Measurements from ENCODE around the gene FILIP1L.
A peak's percentile ranks its signal among the peaks of the same experiment; 100 is the strongest.

The FILIP1L gene

DNA sequence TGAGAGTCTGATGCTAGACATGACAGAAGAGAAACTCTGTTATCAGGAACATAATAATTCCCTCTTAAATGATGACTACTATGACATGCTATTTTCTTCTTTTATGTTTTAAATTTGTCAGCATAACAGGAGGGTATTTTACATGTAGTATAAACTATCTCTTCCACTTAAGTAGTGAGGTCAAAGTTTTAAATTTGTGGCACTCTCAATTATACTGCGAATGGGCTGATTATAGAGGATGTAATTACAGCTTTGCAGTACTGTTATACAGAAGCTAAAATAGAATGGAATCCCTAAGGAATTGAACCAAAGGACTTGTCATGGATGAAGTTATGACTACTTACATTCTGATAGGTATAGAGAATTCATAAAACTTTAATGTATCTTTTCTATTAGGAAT lies 262.3 kb downstream of the FILIP1L start:
- no peak for DNase-seq (ENCODE audit: low read depth, low spot score)
- no peak overlapping the region for H3K4me3 ChIP-seq (ENCODE audit: low read depth, low read length)
- TF ChIP-seq, protein P1, sequence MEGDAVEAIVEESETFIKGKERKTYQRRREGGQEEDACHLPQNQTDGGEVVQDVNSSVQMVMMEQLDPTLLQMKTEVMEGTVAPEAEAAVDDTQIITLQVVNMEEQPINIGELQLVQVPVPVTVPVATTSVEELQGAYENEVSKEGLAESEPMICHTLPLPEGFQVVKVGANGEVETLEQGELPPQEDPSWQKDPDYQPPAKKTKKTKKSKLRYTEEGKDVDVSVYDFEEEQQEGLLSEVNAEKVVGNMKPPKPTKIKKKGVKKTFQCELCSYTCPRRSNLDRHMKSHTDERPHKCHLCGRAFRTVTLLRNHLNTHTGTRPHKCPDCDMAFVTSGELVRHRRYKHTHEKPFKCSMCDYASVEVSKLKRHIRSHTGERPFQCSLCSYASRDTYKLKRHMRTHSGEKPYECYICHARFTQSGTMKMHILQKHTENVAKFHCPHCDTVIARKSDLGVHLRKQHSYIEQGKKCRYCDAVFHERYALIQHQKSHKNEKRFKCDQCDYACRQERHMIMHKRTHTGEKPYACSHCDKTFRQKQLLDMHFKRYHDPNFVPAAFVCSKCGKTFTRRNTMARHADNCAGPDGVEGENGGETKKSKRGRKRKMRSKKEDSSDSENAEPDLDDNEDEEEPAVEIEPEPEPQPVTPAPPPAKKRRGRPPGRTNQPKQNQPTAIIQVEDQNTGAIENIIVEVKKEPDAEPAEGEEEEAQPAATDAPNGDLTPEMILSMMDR (IDR thresholded peaks at IDR 0.05; ENCODE audit: low read depth, low read length), result no peak
- in situ Hi-C loops (cut with HindIII; ENCODE audit: low sequenced_read_pairs), result no loop called here

DNA sequence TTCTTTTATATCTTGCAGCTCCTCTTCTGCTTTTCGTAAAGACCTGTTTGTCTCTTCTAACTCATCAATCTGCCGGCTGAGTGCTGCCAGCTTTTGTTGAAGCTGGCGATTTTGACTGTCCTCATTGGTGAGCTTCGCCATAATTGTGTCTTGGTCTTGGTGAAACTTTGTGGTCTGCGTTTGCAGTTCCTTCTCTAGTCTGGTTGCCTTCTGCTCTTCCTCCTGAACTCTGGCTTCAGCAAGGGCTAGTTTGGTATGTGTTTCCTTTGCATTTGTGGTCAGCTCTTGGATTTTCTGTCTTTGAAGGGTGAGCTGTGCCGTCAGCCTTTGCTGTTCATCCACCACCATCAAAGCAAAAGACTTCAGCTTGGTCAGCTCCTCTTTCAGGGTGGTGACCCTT lies 263.7 kb downstream of the FILIP1L start:
- DNase-seq (ENCODE audit: low read depth, low spot score), result no peak
- TF ChIP-seq, protein P1 (IDR thresholded peaks at IDR 0.05; ENCODE audit: low read depth, low read length), result no peak
- no peak overlapping the region for H3K4me3 ChIP-seq (ENCODE audit: low read depth, low read length)
- in situ Hi-C loops (cut with HindIII; ENCODE audit: low sequenced_read_pairs), result no loop called here

DNA sequence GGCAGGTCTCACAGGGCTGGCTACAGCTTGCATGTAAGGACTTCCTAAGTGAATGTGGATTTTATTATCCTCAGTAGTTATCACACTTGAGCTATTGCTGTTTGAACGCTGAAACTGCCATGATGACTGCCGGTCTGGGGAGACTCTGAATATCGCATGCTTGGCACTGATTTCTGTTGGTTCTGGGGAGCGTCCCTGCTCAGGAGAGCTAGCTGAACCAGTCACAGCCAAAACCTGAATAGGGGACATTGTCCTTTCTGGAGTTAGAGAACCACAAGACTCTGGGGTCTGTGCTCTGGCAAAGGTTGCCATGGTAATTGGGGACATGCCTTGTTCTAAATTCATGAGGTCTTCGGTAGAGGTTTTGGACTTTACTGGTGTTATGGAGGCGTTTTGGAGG lies 265.9 kb downstream of the FILIP1L start:
- TF ChIP-seq, protein P1 (IDR thresholded peaks at IDR 0.05; ENCODE audit: low read depth, low read length), result no peak
- no peak for DNase-seq (ENCODE audit: low read depth, low spot score)
- in situ Hi-C loops (cut with HindIII; ENCODE audit: low sequenced_read_pairs), result no loop called here

DNA sequence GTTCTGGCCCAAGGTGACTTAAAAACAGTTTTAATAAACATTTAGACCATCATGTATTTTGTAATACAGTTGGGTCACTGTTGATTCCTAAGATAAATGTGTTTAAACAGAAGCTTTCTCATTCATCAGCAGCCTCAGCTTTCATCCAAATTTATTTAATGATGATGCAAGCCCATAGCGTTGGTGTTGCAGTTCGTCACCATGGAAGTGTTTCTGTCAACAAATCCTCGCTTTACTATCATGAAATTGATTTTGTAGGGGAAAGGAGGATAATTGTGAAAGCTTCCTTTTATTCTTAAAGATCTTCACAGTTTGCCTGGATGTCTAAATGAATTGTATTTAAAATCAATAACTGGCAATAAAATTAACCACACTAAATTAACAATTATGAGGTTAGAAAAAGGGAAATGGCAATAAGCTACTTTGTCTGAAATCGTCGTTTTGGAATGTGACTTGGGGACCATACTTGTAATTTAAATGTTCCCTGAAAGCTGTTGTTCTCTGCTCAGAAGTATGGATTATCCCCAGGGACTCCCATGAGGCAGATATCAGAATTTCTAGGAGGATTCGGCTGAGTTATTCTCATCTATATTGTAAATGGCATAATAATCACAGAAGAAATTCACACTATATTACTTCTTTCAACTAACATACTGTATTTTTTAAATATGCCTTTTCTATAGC lies 267.7 kb downstream of the FILIP1L start:
- TF ChIP-seq, protein P1 (IDR thresholded peaks at IDR 0.05; ENCODE audit: low read depth, low read length), result no peak
- DNase-seq (ENCODE audit: low read depth, low spot score), result peak; percentile 40
- in situ Hi-C loops (cut with HindIII; ENCODE audit: low sequenced_read_pairs), result no loop called here
- no peak overlapping the region for H3K4me3 ChIP-seq (ENCODE audit: low read depth, low read length)

More for the DNA sequence above, 265.9 kb downstream of the FILIP1L start:
- H3K4me3 ChIP-seq (ENCODE audit: low read depth, low read length), result no peak overlapping the region

DNA sequence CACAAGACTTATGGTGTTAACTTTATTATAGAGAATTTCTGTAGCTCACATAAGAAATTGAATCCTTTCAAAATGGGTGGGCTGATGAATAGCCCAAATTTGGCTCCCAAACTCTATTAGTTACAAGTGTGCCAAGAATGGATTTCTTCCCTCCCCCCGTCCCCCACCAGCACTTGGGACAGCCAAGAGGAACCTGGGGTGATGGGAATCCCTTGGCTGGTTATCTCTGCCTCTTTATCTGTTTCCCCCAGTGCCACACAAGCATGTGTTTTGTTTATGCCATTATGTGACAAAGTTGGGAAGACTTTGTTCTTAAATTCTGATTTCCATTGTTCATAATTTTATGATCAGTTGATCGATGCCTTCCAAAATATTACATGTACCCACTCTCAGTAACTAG lies 268.3 kb downstream of the FILIP1L start:
- in situ Hi-C loops (cut with HindIII; ENCODE audit: low sequenced_read_pairs), result no loop called here

DNA sequence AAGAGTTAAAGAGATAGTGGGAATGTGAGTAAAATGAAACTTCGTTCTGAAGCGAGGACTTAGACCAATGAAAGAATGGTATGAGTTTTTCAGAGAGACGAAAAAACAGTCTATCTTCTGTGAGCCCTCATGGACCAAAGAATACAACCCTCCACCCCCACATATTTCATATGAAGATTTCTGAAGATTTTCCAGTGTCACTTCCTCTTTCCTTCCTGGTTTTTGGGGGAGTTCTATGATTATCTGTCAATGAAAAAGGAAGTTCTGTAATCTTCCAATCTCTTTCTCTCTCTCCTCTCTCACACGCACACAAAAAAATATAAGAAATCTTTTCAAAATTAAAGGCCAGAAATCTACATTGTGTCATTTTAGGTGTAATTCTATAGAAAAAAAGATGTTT lies 269.0 kb downstream of the FILIP1L start:
- in situ Hi-C loops (cut with HindIII; ENCODE audit: low sequenced_read_pairs), result no loop called here
- TF ChIP-seq, protein P1 (IDR thresholded peaks at IDR 0.05; ENCODE audit: low read depth, low read length), result no peak

More for the DNA sequence above, 268.3 kb downstream of the FILIP1L start:
- no peak for DNase-seq (ENCODE audit: low read depth, low spot score)
- TF ChIP-seq, protein P1 (IDR thresholded peaks at IDR 0.05; ENCODE audit: low read depth, low read length), result no peak
- H3K4me3 ChIP-seq (ENCODE audit: low read depth, low read length), result no peak overlapping the region

More for the DNA sequence above, 269.0 kb downstream of the FILIP1L start:
- DNase-seq (ENCODE audit: low read depth, low spot score), result no peak
- no peak overlapping the region for H3K4me3 ChIP-seq (ENCODE audit: low read depth, low read length)
